WTC11 (cell line): Measurements from ENCODE around the gene SEC24A. TPM values are rescaled to one million over a fixed set of nuclear protein-coding genes. Genes with fewer than 3 reads are reported as not detected.

Experiments
- ATAC-seq: fragments of 200-7000 bp; cut with Tn5 transposase; 2 replicates; pipeline ENCODE4 v1.10.0; 2021; ENCODE audit warnings: mild to moderate bottlenecking, moderate library complexity
- CTCF ChIA-PET: fragments of 300-600 bp; sonication (Branson Sonifier 250); formaldehyde crosslinking; loops from one replicate; lab custom pipeline; 2021; ENCODE audit warnings: antibody characterized with exemption; lab: Charles Lee
- POLR2A ChIA-PET: fragments of 350-600 bp; sonication (Branson Sonifier 250); formaldehyde crosslinking; loops from one replicate; lab custom pipeline; 2021; ENCODE audit warnings: antibody characterized with exemption; lab: Charles Lee
- DNase-seq: peaks from one replicate; pipeline ENCODE4 v3.0.0; 2021; ENCODE audit warnings: low spot score
- H3K27ac Mint-ChIP-seq: 2 replicates; pipeline ENCODE4 v1.8.0; 2021; ENCODE audit warnings: mixed read lengths
- H3K27me3 Mint-ChIP-seq: 2 replicates; pipeline ENCODE4 v1.8.0; 2021; ENCODE audit warnings: low read depth, mild to moderate bottlenecking, moderate library complexity, mixed read lengths
- H3K36me3 Mint-ChIP-seq: 2 replicates; pipeline ENCODE4 v1.8.0; 2021; ENCODE audit warnings: mixed read lengths
- H3K4me1 Mint-ChIP-seq: 2 replicates; pipeline ENCODE4 v1.8.0; 2022; ENCODE audit warnings: mixed read lengths
- H3K4me3 Mint-ChIP-seq: 2 replicates; pipeline ENCODE4 v1.8.0; 2021; ENCODE audit warnings: mild to moderate bottlenecking, moderate library complexity, mixed read lengths
- H3K9me3 Mint-ChIP-seq: 2 replicates; pipeline ENCODE4 v1.8.0; 2021; ENCODE audit warnings: mixed read lengths
- CBFB ChIP-seq: sonication (generic); formaldehyde crosslinking; IDR thresholded peaks from 2 replicates; pipeline ENCODE4 v1.8.1; 2022; ENCODE audit warnings: mild to moderate bottlenecking, low read depth, missing genetic modification reagents
- CTCF ChIP-seq: fragments of 200-600 bp; IDR thresholded peaks from 2 replicates; pipeline ENCODE4 v1.8.0; 2022; ENCODE audit warnings: antibody characterized with exemption
- ELF4 ChIP-seq: sonication (generic); formaldehyde crosslinking; IDR thresholded peaks from 2 replicates; pipeline ENCODE4 v1.8.1; 2022; ENCODE audit warnings: low read depth, mild to moderate bottlenecking, moderate library complexity, missing genetic modification reagents
- ESRRA ChIP-seq: sonication (generic); formaldehyde crosslinking; IDR thresholded peaks from 2 replicates; pipeline ENCODE4 v1.8.1; 2022; ENCODE audit warnings: mild to moderate bottlenecking, missing genetic modification reagents, borderline replicate concordance
- FOXK1 ChIP-seq: sonication (generic); formaldehyde crosslinking; IDR thresholded peaks from 2 replicates; pipeline ENCODE4 v1.8.0; 2022; ENCODE audit warnings: mild to moderate bottlenecking, moderate library complexity, missing genetic modification reagents
- GABPB1 ChIP-seq: sonication (generic); formaldehyde crosslinking; IDR thresholded peaks from 2 replicates; pipeline ENCODE4 v1.8.1; 2023; ENCODE audit warnings: mild to moderate bottlenecking, missing genetic modification reagents
- GTF2I ChIP-seq: fragments of 250-450 bp; sonication (Bioruptor Pico); conservative IDR thresholded peaks from 2 replicates; pipeline ENCODE4 v1.4.0; 2021; ENCODE audit warnings: mild to moderate bottlenecking
- IRF2 ChIP-seq: sonication (generic); formaldehyde crosslinking; IDR thresholded peaks from 2 replicates; pipeline ENCODE4 v1.8.0; 2022; ENCODE audit warnings: low read depth, missing genetic modification reagents, borderline replicate concordance
- JAZF1 ChIP-seq: fragments of 250-450 bp; sonication (Bioruptor Pico); IDR thresholded peaks from 2 replicates; pipeline ENCODE4 v1.9.0; 2021; ENCODE audit warnings: moderate library complexity, mild to moderate bottlenecking, inconsistent platforms
- KAT7 ChIP-seq: sonication (generic); formaldehyde crosslinking; IDR thresholded peaks from 2 replicates; pipeline ENCODE4 v1.8.1; 2023; ENCODE audit warnings: missing genetic modification reagents, mild to moderate bottlenecking, borderline replicate concordance
- NFATC4 ChIP-seq: fragments of 250-450 bp; sonication (Bioruptor Pico); IDR thresholded peaks from 2 replicates; pipeline ENCODE4 v1.9.0; 2021; ENCODE audit warnings: mild to moderate bottlenecking
- RELA ChIP-seq: sonication (generic); formaldehyde crosslinking; IDR thresholded peaks from 2 replicates; pipeline ENCODE4 v1.8.1; 2022; ENCODE audit warnings: missing genetic modification reagents, mild to moderate bottlenecking, borderline replicate concordance
- SP1 ChIP-seq: sonication (generic); formaldehyde crosslinking; conservative IDR thresholded peaks from 2 replicates; pipeline ENCODE4 v1.8.1; 2022; ENCODE audit warnings: missing genetic modification reagents
- TP53 ChIP-seq: sonication (generic); formaldehyde crosslinking; IDR thresholded peaks from 2 replicates; pipeline ENCODE4 v1.8.1; 2023; ENCODE audit warnings: mild to moderate bottlenecking, missing genetic modification reagents
- ZBTB43 ChIP-seq: sonication (generic); formaldehyde crosslinking; IDR thresholded peaks from 2 replicates; pipeline ENCODE4 v1.8.1; 2023; ENCODE audit warnings: mild to moderate bottlenecking, missing genetic modification reagents
- ZMAT4 ChIP-seq: fragments of 250-450 bp; sonication (Bioruptor Pico); IDR thresholded peaks from 2 replicates; pipeline ENCODE4 v1.9.0; 2021; ENCODE audit warnings: mild to moderate bottlenecking
- ZNF263 ChIP-seq: sonication (generic); formaldehyde crosslinking; IDR thresholded peaks from 2 replicates; pipeline ENCODE4 v1.8.1; 2022; ENCODE audit warnings: low read depth, mild to moderate bottlenecking, moderate library complexity, missing genetic modification reagents
- ZNF423 ChIP-seq: fragments of 250-450 bp; sonication (Bioruptor Pico); IDR thresholded peaks from 2 replicates; pipeline ENCODE4 v2.1.2; 2022; ENCODE audit warnings: mild to moderate bottlenecking, moderate library complexity
- ZNF512 ChIP-seq: sonication (generic); formaldehyde crosslinking; IDR thresholded peaks from 2 replicates; pipeline ENCODE4 v1.8.1; 2022; ENCODE audit warnings: missing genetic modification reagents, borderline replicate concordance
- total RNA-seq: library from RNA; stranded (reverse); gene quantifications from 3 replicates; pipeline ENCODE4 v1.2.3, GENCODE V29; 2021
- TF ChIP-seq, protein P1 (sequence below): sonication (generic); formaldehyde crosslinking; IDR thresholded peaks from 2 replicates; pipeline ENCODE4 v1.8.1; 2022; ENCODE audit warnings: mild to moderate bottlenecking, missing genetic modification reagents, moderate library complexity, borderline replicate concordance
- TF ChIP-seq, protein P2 (sequence below): sonication (generic); formaldehyde crosslinking; IDR thresholded peaks from 2 replicates; pipeline ENCODE4 v1.8.0; 2023; ENCODE audit warnings: missing genetic modification reagents, mild to moderate bottlenecking, borderline replicate concordance
- TF ChIP-seq, protein P3 (sequence below): sonication (generic); formaldehyde crosslinking; IDR thresholded peaks from 2 replicates; pipeline ENCODE4 v1.8.0; 2023; ENCODE audit warnings: missing genetic modification reagents

SEC24A gene
- total RNA-seq, 1 experiment from 2014 or later: 30.5 TPM

DNA sequence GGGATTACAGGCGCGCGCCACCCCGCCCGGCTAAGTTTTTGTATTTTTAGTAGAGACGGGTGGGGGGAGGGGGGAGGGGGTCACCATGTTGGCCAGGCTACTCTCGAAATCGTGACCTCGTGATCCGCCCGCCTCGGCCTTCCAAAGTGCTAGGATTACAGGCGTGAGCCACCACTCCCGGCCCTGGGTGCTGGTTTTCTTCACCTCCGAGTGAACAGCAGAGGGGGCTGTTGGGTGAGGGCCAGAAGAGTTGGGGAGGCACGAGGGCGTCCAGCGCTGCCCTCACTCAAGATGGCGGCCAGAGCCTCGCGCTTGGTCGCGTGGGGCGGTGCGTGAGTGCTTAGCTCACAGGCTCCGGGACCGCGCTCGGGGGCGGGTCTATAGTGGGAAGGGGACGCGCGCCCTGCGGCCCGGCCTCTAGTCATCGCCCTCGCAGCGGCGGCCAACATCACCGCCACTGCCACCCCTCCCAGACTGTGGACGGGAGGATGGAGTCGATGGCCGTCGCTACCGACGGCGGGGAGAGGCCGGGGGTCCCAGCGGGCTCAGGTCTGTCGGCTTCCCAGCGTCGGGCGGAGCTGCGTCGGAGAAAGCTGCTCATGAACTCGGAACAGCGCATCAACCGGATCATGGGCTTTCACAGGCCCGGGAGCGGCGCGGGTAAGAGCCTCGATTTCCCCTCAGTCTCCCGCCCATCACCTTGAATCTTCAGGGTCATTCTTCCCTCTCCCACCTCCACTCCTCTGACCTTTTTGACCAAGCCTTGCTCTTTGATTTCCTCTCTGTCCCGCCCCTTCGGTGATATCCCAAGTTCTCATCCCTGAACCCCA is 89.8 kb downstream of the SEC24A start, which contains the start of gene CAMLG (continued):
- TF ChIP-seq IRF2 (CRISPR knock-in tag) (peak; percentile 58; the same call in 1 of the 2 replicates), CTCF (peak; percentile 43; the same call in 1 of the 2 replicates), CBFB (CRISPR knock-in tag) (0 out of 2 replicates have a peak, but pooled peaks have one; percentile 22), SP1 (CRISPR knock-in tag) (peak; percentile 90)

DNA sequence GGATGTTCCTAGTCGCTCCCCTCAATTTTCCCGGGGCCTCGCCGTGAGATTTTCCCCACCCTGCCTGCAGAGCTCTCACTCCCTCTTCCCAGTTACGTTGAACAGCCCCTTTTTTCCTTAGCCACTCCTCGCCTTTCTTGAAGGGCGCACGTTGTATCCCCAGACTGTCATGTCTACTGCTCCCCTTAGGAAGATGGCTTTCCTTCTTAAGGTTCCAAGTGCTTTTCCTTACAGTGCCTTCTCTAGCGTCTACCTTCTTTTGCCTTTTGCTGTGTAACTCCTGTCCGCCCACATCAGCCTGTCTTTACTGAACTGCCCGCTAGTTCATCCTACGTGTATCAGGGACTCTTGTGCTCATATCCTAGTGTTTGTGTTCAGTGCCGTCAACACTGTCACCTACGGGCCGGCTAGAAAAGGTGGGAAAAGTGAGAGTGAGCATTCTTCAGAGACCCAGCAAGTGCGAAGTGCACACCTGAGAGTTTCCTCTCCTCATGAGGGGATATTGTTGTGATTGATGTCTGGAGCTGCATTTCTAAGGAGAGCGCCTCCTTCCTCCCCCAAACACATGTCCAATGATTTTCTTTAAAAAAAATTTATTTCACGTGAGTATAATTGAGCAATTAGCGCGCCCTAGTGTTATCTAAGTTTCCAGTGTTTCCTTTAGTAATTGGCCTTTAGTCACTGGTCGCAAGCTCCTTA is 90.5 kb downstream of the SEC24A start:
- peak overlapping the region; percentile 80 for H3K27ac Mint-ChIP-seq
- peaks cover 8% of the 10 kb centered on the region for H3K4me1 Mint-ChIP-seq
- H3K9me3 Mint-ChIP-seq: no peaks in the 10 kb centered on the region
- CTCF ChIA-PET: interaction anchor here (0.8 to 4.3 kb wide), 10 partner anchors 8 to 166 kb away, joined by 3 to 30 read pairs (median 7); partner anchors contain the start of genes DDX46 and PCBD2
- DNase-seq (no peak), ATAC-seq (peak; percentile 5)
- peaks cover 18% of the 10 kb centered on the region for H3K36me3 Mint-ChIP-seq
- POLR2A ChIA-PET: interaction anchor here (0.5 to 1.3 kb wide), 9 partner anchors 19 to 513 kb away, joined by 3 to 12 read pairs (median 5); partner anchors contain the start of genes DDX46, PCBD2, PPP2CA and TXNDC15
- H3K4me3 Mint-ChIP-seq: peak overlapping the region; percentile 95
- no peaks in the 10 kb centered on the region for H3K27me3 Mint-ChIP-seq
- TF ChIP-seq NFATC4 (no peak), ZNF423 (CRISPR knock-in tag) (no peak), ZMAT4 (CRISPR knock-in tag) (no peak), TP53 (CRISPR knock-in tag) (no peak), ZBTB43 (no peak), RELA (no peak), JAZF1 (CRISPR knock-in tag) (no peak), FOXK1 (no peak), ELF4 (CRISPR knock-in tag) (no peak), GABPB1 (CRISPR knock-in tag) (no peak), ZNF512 (no peak), ZNF263 (CRISPR knock-in tag) (no peak), GTF2I (no peak), KAT7 (CRISPR knock-in tag) (no peak), ESRRA (no peak)
- TF ChIP-seq, protein P1, sequence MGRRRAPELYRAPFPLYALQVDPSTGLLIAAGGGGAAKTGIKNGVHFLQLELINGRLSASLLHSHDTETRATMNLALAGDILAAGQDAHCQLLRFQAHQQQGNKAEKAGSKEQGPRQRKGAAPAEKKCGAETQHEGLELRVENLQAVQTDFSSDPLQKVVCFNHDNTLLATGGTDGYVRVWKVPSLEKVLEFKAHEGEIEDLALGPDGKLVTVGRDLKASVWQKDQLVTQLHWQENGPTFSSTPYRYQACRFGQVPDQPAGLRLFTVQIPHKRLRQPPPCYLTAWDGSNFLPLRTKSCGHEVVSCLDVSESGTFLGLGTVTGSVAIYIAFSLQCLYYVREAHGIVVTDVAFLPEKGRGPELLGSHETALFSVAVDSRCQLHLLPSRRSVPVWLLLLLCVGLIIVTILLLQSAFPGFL (CRISPR knock-in tag): no peak
- TF ChIP-seq, protein P2, sequence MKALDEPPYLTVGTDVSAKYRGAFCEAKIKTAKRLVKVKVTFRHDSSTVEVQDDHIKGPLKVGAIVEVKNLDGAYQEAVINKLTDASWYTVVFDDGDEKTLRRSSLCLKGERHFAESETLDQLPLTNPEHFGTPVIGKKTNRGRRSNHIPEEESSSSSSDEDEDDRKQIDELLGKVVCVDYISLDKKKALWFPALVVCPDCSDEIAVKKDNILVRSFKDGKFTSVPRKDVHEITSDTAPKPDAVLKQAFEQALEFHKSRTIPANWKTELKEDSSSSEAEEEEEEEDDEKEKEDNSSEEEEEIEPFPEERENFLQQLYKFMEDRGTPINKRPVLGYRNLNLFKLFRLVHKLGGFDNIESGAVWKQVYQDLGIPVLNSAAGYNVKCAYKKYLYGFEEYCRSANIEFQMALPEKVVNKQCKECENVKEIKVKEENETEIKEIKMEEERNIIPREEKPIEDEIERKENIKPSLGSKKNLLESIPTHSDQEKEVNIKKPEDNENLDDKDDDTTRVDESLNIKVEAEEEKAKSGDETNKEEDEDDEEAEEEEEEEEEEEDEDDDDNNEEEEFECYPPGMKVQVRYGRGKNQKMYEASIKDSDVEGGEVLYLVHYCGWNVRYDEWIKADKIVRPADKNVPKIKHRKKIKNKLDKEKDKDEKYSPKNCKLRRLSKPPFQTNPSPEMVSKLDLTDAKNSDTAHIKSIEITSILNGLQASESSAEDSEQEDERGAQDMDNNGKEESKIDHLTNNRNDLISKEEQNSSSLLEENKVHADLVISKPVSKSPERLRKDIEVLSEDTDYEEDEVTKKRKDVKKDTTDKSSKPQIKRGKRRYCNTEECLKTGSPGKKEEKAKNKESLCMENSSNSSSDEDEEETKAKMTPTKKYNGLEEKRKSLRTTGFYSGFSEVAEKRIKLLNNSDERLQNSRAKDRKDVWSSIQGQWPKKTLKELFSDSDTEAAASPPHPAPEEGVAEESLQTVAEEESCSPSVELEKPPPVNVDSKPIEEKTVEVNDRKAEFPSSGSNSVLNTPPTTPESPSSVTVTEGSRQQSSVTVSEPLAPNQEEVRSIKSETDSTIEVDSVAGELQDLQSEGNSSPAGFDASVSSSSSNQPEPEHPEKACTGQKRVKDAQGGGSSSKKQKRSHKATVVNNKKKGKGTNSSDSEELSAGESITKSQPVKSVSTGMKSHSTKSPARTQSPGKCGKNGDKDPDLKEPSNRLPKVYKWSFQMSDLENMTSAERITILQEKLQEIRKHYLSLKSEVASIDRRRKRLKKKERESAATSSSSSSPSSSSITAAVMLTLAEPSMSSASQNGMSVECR: no peak
- TF ChIP-seq, protein P3, sequence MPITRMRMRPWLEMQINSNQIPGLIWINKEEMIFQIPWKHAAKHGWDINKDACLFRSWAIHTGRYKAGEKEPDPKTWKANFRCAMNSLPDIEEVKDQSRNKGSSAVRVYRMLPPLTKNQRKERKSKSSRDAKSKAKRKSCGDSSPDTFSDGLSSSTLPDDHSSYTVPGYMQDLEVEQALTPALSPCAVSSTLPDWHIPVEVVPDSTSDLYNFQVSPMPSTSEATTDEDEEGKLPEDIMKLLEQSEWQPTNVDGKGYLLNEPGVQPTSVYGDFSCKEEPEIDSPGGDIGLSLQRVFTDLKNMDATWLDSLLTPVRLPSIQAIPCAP (CRISPR knock-in tag): no peak
